IMR-90 (cell line): ENCODE measurements around the gene KRT8. TPM values are rescaled to one million over a fixed set of nuclear protein-coding genes. Genes with fewer than 3 reads are reported as not detected.

Experiments
- ATAC-seq: fragments of 200-7000 bp; cut with Tn5 transposase; 2 replicates; pipeline ENCODE4 v1.9.1; 2020; ENCODE audit warnings: low read depth, mild to moderate bottlenecking, moderate library complexity
- BruUV-seq: library from RNA; stranded (reverse); fragments of 400-500 nt; replicated peaks from 2 replicates; lab custom pipeline; 2021; lab: Mats Ljungman, UMichigan
- CTCF ChIA-PET: fragments of 300-600 bp; formaldehyde crosslinking; extraction: SDS; loops from one replicate; lab custom pipeline; 2021; ENCODE audit warnings: antibody characterized with exemption; lab: Yijun Ruan, JAX
- POLR2A ChIA-PET: fragments of 300-600 bp; sonication (Branson Sonifier 250); formaldehyde crosslinking; loops from one replicate; lab custom pipeline; 2022; ENCODE audit warnings: antibody characterized with exemption; ENCODE audit not compliant: unreplicated experiment; lab: Charles Lee
- DNase-seq: peaks from one replicate; pipeline ENCODE4 v3.0.0; 2013
- H2AFZ ChIP-seq: replicated peaks from 2 replicates; pipeline ENCODE3; 2013; ENCODE audit warnings: low read length, mild to moderate bottlenecking; ENCODE audit not compliant: poor library complexity
- H2AK5ac ChIP-seq: 2 replicates; pipeline ENCODE4 v1.6.1; 2013; ENCODE audit warnings: low read depth, low read length, inconsistent platforms
- H2AK9ac ChIP-seq: replicated peaks from 2 replicates; pipeline ENCODE3; 2013; ENCODE audit warnings: mild to moderate bottlenecking, low read depth, low read length, moderate library complexity; ENCODE audit not compliant: poor library complexity
- H2BK120ac ChIP-seq: 2 replicates; pipeline ENCODE4 v1.6.1; 2013; ENCODE audit warnings: low read depth, low read length, inconsistent platforms
- H2BK15ac ChIP-seq: 3 replicates; pipeline ENCODE4 v1.6.1; 2013; ENCODE audit warnings: low read depth, low read length, inconsistent platforms
- H2BK20ac ChIP-seq: 2 replicates; pipeline ENCODE4 v1.6.1; 2013; ENCODE audit warnings: low read depth, mild to moderate bottlenecking, inconsistent platforms, low read length, moderate library complexity
- H2BK5ac ChIP-seq: 2 replicates; pipeline ENCODE4 v1.6.1; 2013; ENCODE audit warnings: mild to moderate bottlenecking, low read depth, low read length, inconsistent platforms; ENCODE audit not compliant: poor library complexity, severe bottlenecking
- H3K14ac ChIP-seq: replicated peaks from 2 replicates; pipeline ENCODE4 v1.6.1; 2013; ENCODE audit warnings: low read depth, low read length, inconsistent platforms
- H3K18ac ChIP-seq: 2 replicates; pipeline ENCODE4 v1.6.1; 2013; ENCODE audit warnings: low read depth, low read length, control low read depth
- H3K23ac ChIP-seq: 2 replicates; pipeline ENCODE4 v1.6.1; 2013; ENCODE audit warnings: low read depth, low read length, inconsistent platforms
- H3K27ac ChIP-seq: 2 replicates; pipeline ENCODE4 v1.5.1; 2013; ENCODE audit warnings: mild to moderate bottlenecking, control low read depth, low read length; ENCODE audit not compliant: insufficient read depth
- H3K27me3 ChIP-seq: 2 replicates; pipeline ENCODE4 v1.6.1; 2013; ENCODE audit warnings: low read length; ENCODE audit not compliant: control insufficient read depth, insufficient read depth
- H3K36me3 ChIP-seq: 2 replicates; pipeline ENCODE4 v1.6.1; 2013; ENCODE audit warnings: low read length, mixed read lengths; ENCODE audit not compliant: control insufficient read depth, insufficient read depth
- H3K4ac ChIP-seq: 2 replicates; pipeline ENCODE4 v1.6.1; 2013; ENCODE audit warnings: low read depth, low read length, inconsistent platforms
- H3K4me1 ChIP-seq: 2 replicates; pipeline ENCODE4 v1.6.1; 2013; ENCODE audit warnings: low read length, mixed read lengths; ENCODE audit not compliant: control insufficient read depth, insufficient read depth
- H3K4me2 ChIP-seq: 2 replicates; pipeline ENCODE4 v1.6.1; 2013; ENCODE audit warnings: low read depth, mild to moderate bottlenecking, control low read depth, low read length, moderate library complexity
- H3K4me3 ChIP-seq: 2 replicates; pipeline ENCODE4 v1.5.1; 2013; ENCODE audit warnings: low read depth, mild to moderate bottlenecking, control low read depth, low read length, moderate library complexity; ENCODE audit not compliant: insufficient read depth
- H3K56ac ChIP-seq: 2 replicates; pipeline ENCODE4 v1.6.1; 2013; ENCODE audit warnings: low read length, inconsistent platforms; ENCODE audit not compliant: insufficient read depth; ENCODE audit errors: extremely low read depth
- H3K79me1 ChIP-seq, 2 experiments: 2 replicates each; pipeline ENCODE4 v1.6.1; 2013; ENCODE audit warnings: low read length in 2 of 2, inconsistent platforms in 1 of 2, low read depth in 1 of 2
- H3K9ac ChIP-seq: 2 replicates; pipeline ENCODE4 v1.6.1; 2013; ENCODE audit warnings: low read depth, low read length, control low read depth
- H3K9me1 ChIP-seq: 2 replicates; pipeline ENCODE4 v1.6.1; 2013; ENCODE audit warnings: low read length, inconsistent platforms; ENCODE audit not compliant: insufficient read depth
- H3K9me3 ChIP-seq: 2 replicates; pipeline ENCODE4 v1.6.1; 2013; ENCODE audit warnings: low read length; ENCODE audit not compliant: control insufficient read depth, insufficient read depth
- H4K20me1 ChIP-seq: 2 replicates; pipeline ENCODE4 v1.6.1; 2013; ENCODE audit warnings: low read length, inconsistent platforms; ENCODE audit not compliant: insufficient read depth
- H4K5ac ChIP-seq: 2 replicates; pipeline ENCODE4 v1.6.1; 2013; ENCODE audit warnings: mild to moderate bottlenecking, low read depth, low read length, control low read depth
- H4K8ac ChIP-seq, 2 experiments: 2 replicates each; pipeline ENCODE4 v1.6.1; 2013; ENCODE audit warnings: low read depth in 2 of 2, low read length in 2 of 2, control low read depth in 1 of 2, inconsistent platforms in 1 of 2
- H4K91ac ChIP-seq: 2 replicates; pipeline ENCODE4 v1.6.1; 2013; ENCODE audit warnings: low read depth, low read length, inconsistent platforms; ENCODE audit not compliant: insufficient read depth
- BHLHE40 ChIP-seq: fragments of 150-350 bp; IDR thresholded peaks from 2 replicates; pipeline ENCODE4 v1.6.1; 2016; ENCODE audit warnings: mild to moderate bottlenecking, low read depth, low read length
- CEBPB ChIP-seq: IDR thresholded peaks from 2 replicates; pipeline ENCODE4 v1.6.1; 2012; ENCODE audit warnings: low read depth, low read length, improper control_type of control experiment
- CHD1 ChIP-seq: IDR thresholded peaks from 2 replicates; pipeline ENCODE4 v1.6.1; 2012; ENCODE audit warnings: low read depth, low read length, improper control_type of control experiment
- FOS ChIP-seq: fragments of 150-350 bp; IDR thresholded peaks from 2 replicates; pipeline ENCODE4 v1.6.1; 2016; ENCODE audit warnings: low read depth, low read length
- MAFK ChIP-seq: IDR thresholded peaks from 2 replicates; pipeline ENCODE4 v1.6.1; 2012; ENCODE audit warnings: low read depth, low read length, improper control_type of control experiment
- MAZ ChIP-seq: IDR thresholded peaks from 2 replicates; pipeline ENCODE4 v1.6.1; 2012; ENCODE audit warnings: low read depth, mild to moderate bottlenecking, low read length, improper control_type of control experiment, moderate library complexity, borderline replicate concordance
- MXI1 ChIP-seq: IDR thresholded peaks from 2 replicates; pipeline ENCODE4 v1.6.1; 2012; ENCODE audit warnings: low read depth, mild to moderate bottlenecking, low read length, moderate library complexity, borderline replicate concordance
- NFE2L2 ChIP-seq: fragments of 150-350 bp; IDR thresholded peaks from 2 replicates; pipeline ENCODE4 v1.6.1; 2016; ENCODE audit warnings: low read depth, mild to moderate bottlenecking, low read length
- POLR2A ChIP-seq: IDR thresholded peaks from 2 replicates; pipeline ENCODE4 v1.6.1; 2012; ENCODE audit warnings: mild to moderate bottlenecking, low read depth, low read length
- RAD21 ChIP-seq: IDR thresholded peaks from 2 replicates; pipeline ENCODE4 v1.6.1; 2012; ENCODE audit warnings: low read length, improper control_type of control experiment
- RCOR1 ChIP-seq: IDR thresholded peaks from 2 replicates; pipeline ENCODE4 v1.6.1; 2012; ENCODE audit warnings: mild to moderate bottlenecking, low read length, improper control_type of control experiment; ENCODE audit not compliant: insufficient replicate concordance
- RFX5 ChIP-seq: IDR thresholded peaks from 2 replicates; pipeline ENCODE4 v1.8.0; 2012; ENCODE audit warnings: low read depth, mild to moderate bottlenecking, low read length, moderate library complexity
- SMC3 ChIP-seq: fragments of 150-350 bp; IDR thresholded peaks from 2 replicates; pipeline ENCODE4 v1.6.1; 2016; ENCODE audit warnings: low read depth, mild to moderate bottlenecking, antibody characterized with exemption, low read length, moderate library complexity
- WGBS, 2 experiments: methylation state at CpG; one replicate each; pipeline versions ENCODE4 v1.1.5 to v1.1.7; 2013; ENCODE audit warnings: missing lambda C conversion rate in 2 of 2; ENCODE audit not compliant: insufficient read length in 1 of 2; ENCODE audit errors: extremely low coverage in 2 of 2; 5-methylcytosine and 5-hydroxymethylcytosine counted together
- dilution Hi-C: fragments of 300-500 bp; cut with HindIII; formaldehyde crosslinking; loops from one replicate; pipeline ENCODE4 v1.14.3; 2018; ENCODE audit warnings: low sequenced_read_pairs; ENCODE audit not compliant: unreplicated experiment
- in situ Hi-C: fragments of 300-500 bp; cut with MboI; formaldehyde crosslinking; loops from 3 replicates; pipeline ENCODE4 v1.14.3; 2019; ENCODE audit warnings: low sequenced_read_pairs, inconsistent platforms, mixed read lengths
- intact Hi-C: fragments of 100-400 bp; cut with micrococcal nuclease; formaldehyde crosslinking; loops from 2 replicates; pipeline ENCODE4 v1.10.0; 2022
- polyA plus RNA-seq, 3 experiments: library from polyadenylated mRNA; depleted of rRNA; stranded (reverse); fragments of >200 nt; gene quantifications; 2 replicates each; pipeline ENCODE4 v1.2.3, GENCODE V29; 2012; ENCODE audit warnings: low replicate concordance in 1 of 3
- total RNA-seq: library from RNA; depleted of rRNA; stranded (reverse); fragments of >200 nt; gene quantifications from 2 replicates; pipeline ENCODE4 v1.2.3, GENCODE V29; 2012
- TF ChIP-seq, protein P1 (sequence below): fragments of 150-350 bp; IDR thresholded peaks from 2 replicates; pipeline ENCODE4 v1.6.1; 2017; ENCODE audit warnings: mild to moderate bottlenecking, antibody characterized with exemption, low read length, low read depth
- TF ChIP-seq, protein P2 (sequence below): fragments of 150-350 bp; IDR thresholded peaks from 2 replicates; pipeline ENCODE4 v1.6.1; 2016; ENCODE audit warnings: low read depth, mild to moderate bottlenecking, low read length, moderate library complexity, borderline replicate concordance
- TF ChIP-seq, protein P3 (sequence below): conservative IDR thresholded peaks from 2 replicates; pipeline ENCODE4 v1.5.1; 2012; ENCODE audit warnings: mild to moderate bottlenecking, low read depth, low read length, improper control_type of control experiment

Gene KRT8
- total and polyA plus RNA-seq, 2 of the 4 experiments (the other 2 are of a cell fraction), result 10.9 to 39.3 TPM

DNA sequence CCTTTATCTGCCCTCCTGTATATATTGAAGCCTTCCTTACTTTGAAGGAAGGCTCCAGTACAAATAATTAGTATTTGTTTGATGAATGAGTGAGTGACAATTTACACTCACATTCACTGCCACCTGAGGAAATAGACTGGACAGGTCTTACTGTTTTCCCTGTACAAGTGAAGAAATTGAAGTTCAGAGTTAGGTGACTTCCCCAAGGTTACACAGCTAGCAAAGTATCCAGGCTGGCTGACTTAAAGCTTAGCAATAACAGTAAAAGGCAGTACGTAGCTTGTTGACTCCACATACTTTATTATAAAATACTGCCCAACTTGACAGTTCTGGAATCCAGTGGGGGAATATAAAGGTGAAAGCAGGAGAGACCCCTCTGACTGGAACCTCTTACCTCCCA lies 41.5 kb upstream of the KRT8 start:
- Histone ChIP-seq H3K27ac (no peak overlapping the region), H2AK9ac (no peak overlapping the region), H3K4ac (no peak overlapping the region; the same call in 1 of the 2 replicates), H3K56ac (no peak overlapping the region), H4K91ac (no peak overlapping the region), H4K20me1 (no peaks in the 10 kb centered on the region), H3K14ac (no peak overlapping the region), H3K79me1 (peaks cover 16 to 54% of the 10 kb centered on the region in 2 experiments; a peak in 3 of 4 replicates), H2BK15ac (no peak overlapping the region), H4K5ac (no peak overlapping the region), H3K23ac (no peak overlapping the region), H2BK5ac (no peak overlapping the region), H3K36me3 (peaks cover 4% of the 10 kb centered on the region; the same call in 1 of the 2 replicates), H3K4me1 (peaks cover 20% of the 10 kb centered on the region), H3K9ac (no peak overlapping the region), H2BK20ac (no peak overlapping the region), H3K27me3 (no peaks in the 10 kb centered on the region), H3K9me3 (no peaks in the 10 kb centered on the region), H2AK5ac (peak overlapping the region; percentile 3; the same call in 1 of the 2 replicates), H3K4me3 (no peak overlapping the region), H3K18ac (no peak overlapping the region; the same call in 1 of the 2 replicates), H2BK120ac (0 out of 2 replicates have a peak overlapping the region, but pooled peaks have one; percentile 63), H4K8ac (no peak overlapping the region; a peak in 1 of 4 replicates), H2AFZ (no peak overlapping the region), H3K9me1 (peaks cover 11% of the 10 kb centered on the region; the same call in 1 of the 2 replicates), H3K4me2 (peak overlapping the region; percentile 40; the same call in 1 of the 2 replicates)
- ChIA-PET CTCF (no interaction called here), POLR2A (no interaction called here)
- no CpG with 5 or more reads among the region's 1 CpG for WGBS, 2 experiments
- DNase-seq (no peak), ATAC-seq (no peak)
- BruUV-seq, result no TSS peak
- intact Hi-C loops (no loop called here), in situ Hi-C loops (no loop called here), dilution Hi-C loops (no loop called here)
- TF ChIP-seq, protein P1, sequence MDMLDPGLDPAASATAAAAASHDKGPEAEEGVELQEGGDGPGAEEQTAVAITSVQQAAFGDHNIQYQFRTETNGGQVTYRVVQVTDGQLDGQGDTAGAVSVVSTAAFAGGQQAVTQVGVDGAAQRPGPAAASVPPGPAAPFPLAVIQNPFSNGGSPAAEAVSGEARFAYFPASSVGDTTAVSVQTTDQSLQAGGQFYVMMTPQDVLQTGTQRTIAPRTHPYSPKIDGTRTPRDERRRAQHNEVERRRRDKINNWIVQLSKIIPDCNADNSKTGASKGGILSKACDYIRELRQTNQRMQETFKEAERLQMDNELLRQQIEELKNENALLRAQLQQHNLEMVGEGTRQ, result no peak
- TF ChIP-seq FOS (no peak), RCOR1 (no peak), POLR2A (no peak), MAFK (no peak), CEBPB (no peak), MXI1 (no peak), SMC3 (no peak), MAZ (no peak), BHLHE40 (no peak), RFX5 (no peak), NFE2L2 (no peak), CHD1 (no peak), RAD21 (no peak)
- TF ChIP-seq, protein P2, sequence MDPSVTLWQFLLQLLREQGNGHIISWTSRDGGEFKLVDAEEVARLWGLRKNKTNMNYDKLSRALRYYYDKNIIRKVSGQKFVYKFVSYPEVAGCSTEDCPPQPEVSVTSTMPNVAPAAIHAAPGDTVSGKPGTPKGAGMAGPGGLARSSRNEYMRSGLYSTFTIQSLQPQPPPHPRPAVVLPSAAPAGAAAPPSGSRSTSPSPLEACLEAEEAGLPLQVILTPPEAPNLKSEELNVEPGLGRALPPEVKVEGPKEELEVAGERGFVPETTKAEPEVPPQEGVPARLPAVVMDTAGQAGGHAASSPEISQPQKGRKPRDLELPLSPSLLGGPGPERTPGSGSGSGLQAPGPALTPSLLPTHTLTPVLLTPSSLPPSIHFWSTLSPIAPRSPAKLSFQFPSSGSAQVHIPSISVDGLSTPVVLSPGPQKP, result no peak
- TF ChIP-seq, protein P3, sequence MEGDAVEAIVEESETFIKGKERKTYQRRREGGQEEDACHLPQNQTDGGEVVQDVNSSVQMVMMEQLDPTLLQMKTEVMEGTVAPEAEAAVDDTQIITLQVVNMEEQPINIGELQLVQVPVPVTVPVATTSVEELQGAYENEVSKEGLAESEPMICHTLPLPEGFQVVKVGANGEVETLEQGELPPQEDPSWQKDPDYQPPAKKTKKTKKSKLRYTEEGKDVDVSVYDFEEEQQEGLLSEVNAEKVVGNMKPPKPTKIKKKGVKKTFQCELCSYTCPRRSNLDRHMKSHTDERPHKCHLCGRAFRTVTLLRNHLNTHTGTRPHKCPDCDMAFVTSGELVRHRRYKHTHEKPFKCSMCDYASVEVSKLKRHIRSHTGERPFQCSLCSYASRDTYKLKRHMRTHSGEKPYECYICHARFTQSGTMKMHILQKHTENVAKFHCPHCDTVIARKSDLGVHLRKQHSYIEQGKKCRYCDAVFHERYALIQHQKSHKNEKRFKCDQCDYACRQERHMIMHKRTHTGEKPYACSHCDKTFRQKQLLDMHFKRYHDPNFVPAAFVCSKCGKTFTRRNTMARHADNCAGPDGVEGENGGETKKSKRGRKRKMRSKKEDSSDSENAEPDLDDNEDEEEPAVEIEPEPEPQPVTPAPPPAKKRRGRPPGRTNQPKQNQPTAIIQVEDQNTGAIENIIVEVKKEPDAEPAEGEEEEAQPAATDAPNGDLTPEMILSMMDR, result no peak
